HUDEP-2 (cell line): ENCODE measurements around the gene CD40LG.

Experiments
- DNase-seq, 76 experiments: peaks; one replicate each; lab custom pipeline; 2025; ENCODE audit not compliant: unreplicated experiment in 76 of 76; lab: John Stamatoyannopoulos, UW

The CD40LG gene

GRCh38 chrX:136646602-136647239 is 1.2 kb upstream of the CD40LG start:
- no peak for DNase-seq

- no peak for DNase-seq
Measured at GRCh38 chrX:136650811-136651210, 2.9 kb downstream of the CD40LG start.

GRCh38 chrX:136652822-136653723 is 5.1 kb downstream of the CD40LG start:
- DNase-seq: no peak

GRCh38 chrX:136656361-136656964 is 8.5 kb downstream of the CD40LG start:
- DNase-seq: no peak

GRCh38 chrX:136658151-136658550 is 10.2 kb downstream of the CD40LG start:
- DNase-seq: no peak

- DNase-seq: no peak
Measured at GRCh38 chrX:136659174-136659573, 11.2 kb downstream of the CD40LG start.

GRCh38 chrX:136660896-136661295 is 12.9 kb downstream of the CD40LG start:
- DNase-seq: no peak

- no peak for DNase-seq
Measured at GRCh38 chrX:136662104-136662503, 14.1 kb downstream of the CD40LG start.

GRCh38 chrX:136662976-136663375 is 15.0 kb downstream of the CD40LG start:
- no peak for DNase-seq

- no peak for DNase-seq
Measured at GRCh38 chrX:136665258-136665900, 17.4 kb downstream of the CD40LG start.

- no peak for DNase-seq
Measured at GRCh38 chrX:136666088-136666487, 18.1 kb downstream of the CD40LG start.

- no peak for DNase-seq
Measured at GRCh38 chrX:136667446-136668168, 19.6 kb downstream of the CD40LG start.

GRCh38 chrX:136671006-136671610 is 23.1 kb downstream of the CD40LG start:
- no peak for DNase-seq

- peak in 2 of 76 experiments; percentile 0 to 11 for DNase-seq
Measured at GRCh38 chrX:136674270-136674985, 26.5 kb downstream of the CD40LG start.

GRCh38 chrX:136679531-136679930 is 31.6 kb downstream of the CD40LG start:
- DNase-seq: no peak

GRCh38 chrX:136684120-136684519 is 36.2 kb downstream of the CD40LG start:
- no peak for DNase-seq

- DNase-seq: no peak
Measured at GRCh38 chrX:136687457-136687856, 39.5 kb downstream of the CD40LG start.

GRCh38 chrX:136689436-136689835 is 41.5 kb downstream of the CD40LG start:
- DNase-seq: peak in 36 of 76 experiments; percentile 1 to 70 (median 18)
